ENCODE results near the gene DRAP1.

- no peak for TF ChIP-seq CTCF (IDR thresholded peaks at IDR 0.05 in 4 of 5, conservative IDR thresholded peaks at IDR 0.05 in 1 of 5)
- no peak for TF ChIP-seq POLR2A (IDR thresholded peaks at IDR 0.05)
These were observed 22.6 kb downstream of the DRAP1 start for GRCh38 chr11:65941720-65942310.
